Stimulated activated CD4-positive, alpha-beta T cell treated with anti-CD3 and anti-CD28 coated beads, Interleukin-12 subunit alpha, Interleukin-12 subunit beta, amount 100 ng/mL, for 4 hours (primary cell): Measurements from ENCODE around the gene PCDHB4.
"Not testable (repeated sequence)": the region's sequence is repeated elsewhere in the genome, so short reads cannot be mapped to it uniquely, and the experiment has no call there.

Source experiments
- DNase-seq: peaks from one replicate; pipeline ENCODE4 v3.0.0-alpha.2; 2020

The PCDHB4 gene

GRCh38 chr5:141150224-141150992 lies 28.8 kb downstream of the PCDHB4 start:
- no peak for DNase-seq

- no peak for DNase-seq
Observed at GRCh38 chr5:141150993-141151325, 29.3 kb downstream of the PCDHB4 start.

- not testable (repeated sequence) for DNase-seq
Observed at GRCh38 chr5:141151632-141152031, 30.0 kb downstream of the PCDHB4 start.

GRCh38 chr5:141152096-141152495 lies 30.5 kb downstream of the PCDHB4 start:
- not testable (repeated sequence) for DNase-seq

GRCh38 chr5:141155540-141156374 lies 34.1 kb downstream of the PCDHB4 start:
- no peak for DNase-seq

- not testable (repeated sequence) for DNase-seq
Observed at GRCh38 chr5:141157356-141157755, 35.7 kb downstream of the PCDHB4 start.

GRCh38 chr5:141157901-141158300 lies 36.3 kb downstream of the PCDHB4 start:
- not testable (repeated sequence) for DNase-seq

GRCh38 chr5:141172381-141173204 lies 51.0 kb downstream of the PCDHB4 start, which contains the start of gene PCDHB7:
Gene PCDHB7, plus strand, starts transcription at chr5:141172644. Its CDS starts 192 bp downstream, at chr5:141172836.
- no peak for DNase-seq

- not testable (repeated sequence) for DNase-seq
Observed at GRCh38 chr5:141174291-141175104, 52.9 kb downstream of the PCDHB4 start.
